Gastroesophageal sphincter (tissue), 4 donors: ENCODE data around the gene AACS. TPM values are rescaled to one million over a fixed set of nuclear protein-coding genes. Genes with fewer than 3 reads are reported as not detected.

Source experiments
- ATAC-seq: fragments of 150-250 bp; one replicate; pipeline ENCODE4 v1.9.1; 2016; ENCODE audit warnings: mild to moderate bottlenecking, moderate library complexity
- H3K27ac ChIP-seq, 4 donors: fragments of 200-600 bp; sonication (generic) in 3 of 4; 1 replicate in 3 of 4; 2 replicates in 1 of 4; pipeline ENCODE4 v1.5.1; 2016 to 2019
- H3K27me3 ChIP-seq: fragments of 200-600 bp; sonication (generic); one replicate; pipeline ENCODE4 v1.5.1; 2019
- H3K36me3 ChIP-seq, 2 donors: fragments of 200-600 bp; sonication (generic); one replicate each; pipeline ENCODE4 v1.5.1; 2019; ENCODE audit warnings: control low read depth in 1 of 2
- H3K4me1 ChIP-seq, 3 donors: fragments of 200-600 bp; sonication (generic); 1 replicate in 2 of 3; 2 replicates in 1 of 3; pipeline ENCODE4 v1.5.1; 2016 to 2019; ENCODE audit warnings: control low read depth in 2 of 3
- H3K4me3 ChIP-seq, 2 donors: fragments of 200-600 bp; sonication (generic); one replicate each; pipeline ENCODE4 v1.5.1; 2019; ENCODE audit warnings: mild to moderate bottlenecking in 1 of 2, moderate library complexity in 1 of 2
- H3K9me3 ChIP-seq, 3 donors: fragments of 200-600 bp; sonication (generic); one replicate each; pipeline ENCODE4 v1.5.1; 2017 to 2019; ENCODE audit warnings: control low read depth in 2 of 3
- CTCF ChIP-seq, 4 experiments: fragments of 200-600 bp in 2 of 4; fragments of 450-650 bp in 2 of 4; sonication (generic) in 1 of 4; IDR thresholded peaks; one replicate each; pipeline ENCODE4 v1.5.1; 2017 to 2019; ENCODE audit warnings: antibody characterized with exemption in 4 of 4, mild to moderate bottlenecking in 2 of 4, moderate library complexity in 2 of 4
- EP300 ChIP-seq: sonication (generic); formaldehyde crosslinking; IDR thresholded peaks from one replicate; pipeline ENCODE4 v1.6.1; 2017; ENCODE audit warnings: antibody characterized with exemption, mild to moderate bottlenecking
- POLR2A ChIP-seq, 2 donors: fragments of 450-650 bp; IDR thresholded peaks; one replicate each; pipeline ENCODE4 v1.6.1; 2017; ENCODE audit warnings: antibody characterized with exemption in 2 of 2, mild to moderate bottlenecking in 2 of 2, moderate library complexity in 1 of 2
- POLR2AphosphoS5 ChIP-seq: sonication (generic); formaldehyde crosslinking; IDR thresholded peaks from one replicate; pipeline ENCODE4 v1.6.1; 2017; ENCODE audit warnings: antibody characterized with exemption
- WGBS, 2 donors: methylation state at CpG; one replicate each; pipeline ENCODE4 v1.1.5; 2018; ENCODE audit warnings: low coverage in 1 of 2; 5-methylcytosine and 5-hydroxymethylcytosine counted together
- total RNA-seq, 4 donors: library from RNA; depleted of rRNA; stranded (reverse); fragments of >200 nt; gene quantifications; one replicate each; pipeline ENCODE4 v1.1.0, GENCODE V29; 2016

The AACS gene
- total RNA-seq, 4 donors from 2014 or later: 10.3 to 14.6 (median 11.8) TPM

- no peak overlapping the region for H3K4me3 ChIP-seq
- WGBS, 2 donors: 100% methylated on average over 2 of the region's 9 CpGs; no CpG with 5 or more reads in 1 of the 2 donors
- no peaks in the 10 kb centered on the region for H3K4me1 ChIP-seq
- no peak for ATAC-seq
- H3K27me3 ChIP-seq: no peaks in the 10 kb centered on the region
- no peak overlapping the region for H3K27ac ChIP-seq
- no peak for TF ChIP-seq POLR2A (IDR thresholded peaks at IDR 0.05)
- no peak for TF ChIP-seq CTCF (IDR thresholded peaks at IDR 0.05)
- TF ChIP-seq EP300: no peak
- TF ChIP-seq POLR2AphosphoS5: no peak
- H3K36me3 ChIP-seq: peaks cover 0 to 13% of the 10 kb centered on the region in 2 donors
- H3K9me3 ChIP-seq: no peaks in the 10 kb centered on the region
Observed at GRCh38 chr12:125021096-125021495, 44.1 kb upstream of the AACS start.

DNA sequence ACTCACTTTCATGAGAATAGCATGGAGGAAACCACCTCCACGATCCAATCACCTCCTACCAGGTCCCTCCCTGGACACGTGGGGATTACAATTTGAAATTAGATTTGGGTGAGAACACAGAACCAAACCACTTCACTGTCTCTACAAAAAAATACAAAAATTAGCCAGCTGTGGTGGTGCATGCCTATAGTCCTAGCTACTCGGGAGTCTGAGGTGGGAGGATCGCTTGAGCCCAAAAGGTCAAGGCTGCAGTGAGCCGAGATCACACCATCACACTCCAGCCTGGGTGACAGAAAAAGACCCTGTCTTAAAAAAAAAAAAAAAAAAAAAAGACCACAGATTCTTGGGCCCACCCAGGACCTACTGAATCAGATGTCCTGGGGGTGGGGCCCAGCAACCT, 43.5 kb upstream of the AACS start:
- no peak for ATAC-seq
- no peak for TF ChIP-seq EP300
- Histone ChIP-seq H3K4me1 (no peaks in the 10 kb centered on the region), H3K36me3 (peaks cover 0 to 13% of the 10 kb centered on the region in 2 donors), H3K4me3 (no peak overlapping the region), H3K9me3 (no peaks in the 10 kb centered on the region), H3K27ac (no peak overlapping the region), H3K27me3 (no peaks in the 10 kb centered on the region)
- WGBS, 2 donors: 72 to 75% methylated on average over 4 of the region's 5 CpGs

DNA sequence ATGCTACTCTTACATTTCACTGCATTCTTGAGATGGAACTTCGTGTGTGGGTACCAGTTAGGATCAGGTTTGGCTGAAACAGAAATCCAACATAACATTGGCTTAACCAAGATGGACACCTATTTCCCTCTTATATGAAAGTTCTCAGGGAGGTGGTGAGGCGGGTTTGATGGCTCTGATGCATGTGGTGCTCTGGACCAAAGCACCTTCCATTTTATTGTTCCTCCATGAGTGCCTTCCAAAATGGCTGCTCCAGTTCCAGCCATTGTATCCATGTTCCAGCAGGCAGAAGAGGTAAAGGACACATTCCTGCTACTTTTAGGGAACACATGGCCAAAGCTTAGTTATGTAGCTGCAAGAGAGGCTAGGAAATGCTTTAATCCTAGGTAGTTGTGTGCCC, 42.2 kb upstream of the AACS start:
- Histone ChIP-seq H3K4me3 (no peak overlapping the region), H3K27me3 (no peaks in the 10 kb centered on the region), H3K27ac (no peak overlapping the region), H3K9me3 (no peaks in the 10 kb centered on the region), H3K4me1 (no peaks in the 10 kb centered on the region), H3K36me3 (peaks cover 0 to 13% of the 10 kb centered on the region in 2 donors)
- WGBS, 2 donors: 100% methylated on average over 1 to 2 of the region's 2 CpGs
- no peak for ATAC-seq
- TF ChIP-seq EP300 (no peak), CTCF (IDR thresholded peaks at IDR 0.05) (no peak), POLR2A (IDR thresholded peaks at IDR 0.05) (no peak), POLR2AphosphoS5 (no peak)

GRCh38 chr12:125024949-125025563, 40.2 kb upstream of the AACS start:
- Histone ChIP-seq H3K9me3 (no peaks in the 10 kb centered on the region), H3K4me1 (no peaks in the 10 kb centered on the region), H3K27me3 (no peaks in the 10 kb centered on the region), H3K27ac (no peak overlapping the region), H3K4me3 (no peak overlapping the region), H3K36me3 (peaks cover 0 to 13% of the 10 kb centered on the region in 2 donors)
- ATAC-seq: no peak
- WGBS, 2 donors: 80 to 89% methylated on average over 9 to 13 of the region's 43 CpGs
- TF ChIP-seq EP300: no peak
- no peak for TF ChIP-seq POLR2AphosphoS5
- no peak for TF ChIP-seq CTCF (IDR thresholded peaks at IDR 0.05)
- no peak for TF ChIP-seq POLR2A (IDR thresholded peaks at IDR 0.05)

- no peak for TF ChIP-seq POLR2A (IDR thresholded peaks at IDR 0.05)
- no peak for TF ChIP-seq CTCF (IDR thresholded peaks at IDR 0.05)
- TF ChIP-seq EP300: no peak
- no peak for TF ChIP-seq POLR2AphosphoS5
- H3K36me3 ChIP-seq: peaks cover 0 to 13% of the 10 kb centered on the region in 2 donors
- H3K4me1 ChIP-seq: no peaks in the 10 kb centered on the region
- no peak for ATAC-seq
- no peak overlapping the region for H3K27ac ChIP-seq
- no peak overlapping the region for H3K4me3 ChIP-seq
- 85 to 86% methylated on average over 7 to 9 of the region's 9 CpGs for WGBS, 2 donors
- H3K27me3 ChIP-seq: no peaks in the 10 kb centered on the region
- no peaks in the 10 kb centered on the region for H3K9me3 ChIP-seq
Observed at GRCh38 chr12:125025606-125026235, 39.5 kb upstream of the AACS start.
